ENCODE measurements around the gene NOL11.

Gene NOL11

GRCh38 chr17:67711916-67712315 is 5.8 kb upstream of the NOL11 start:
- in situ Hi-C loops (cut with HindIII; ENCODE audit: low pct_ligation_motif_present, low sequenced_read_pairs) = no loop called here
- no peaks in the 10 kb centered on the region for H3K36me3 ChIP-seq (replicated peaks)
- TF ChIP-seq, protein P1, sequence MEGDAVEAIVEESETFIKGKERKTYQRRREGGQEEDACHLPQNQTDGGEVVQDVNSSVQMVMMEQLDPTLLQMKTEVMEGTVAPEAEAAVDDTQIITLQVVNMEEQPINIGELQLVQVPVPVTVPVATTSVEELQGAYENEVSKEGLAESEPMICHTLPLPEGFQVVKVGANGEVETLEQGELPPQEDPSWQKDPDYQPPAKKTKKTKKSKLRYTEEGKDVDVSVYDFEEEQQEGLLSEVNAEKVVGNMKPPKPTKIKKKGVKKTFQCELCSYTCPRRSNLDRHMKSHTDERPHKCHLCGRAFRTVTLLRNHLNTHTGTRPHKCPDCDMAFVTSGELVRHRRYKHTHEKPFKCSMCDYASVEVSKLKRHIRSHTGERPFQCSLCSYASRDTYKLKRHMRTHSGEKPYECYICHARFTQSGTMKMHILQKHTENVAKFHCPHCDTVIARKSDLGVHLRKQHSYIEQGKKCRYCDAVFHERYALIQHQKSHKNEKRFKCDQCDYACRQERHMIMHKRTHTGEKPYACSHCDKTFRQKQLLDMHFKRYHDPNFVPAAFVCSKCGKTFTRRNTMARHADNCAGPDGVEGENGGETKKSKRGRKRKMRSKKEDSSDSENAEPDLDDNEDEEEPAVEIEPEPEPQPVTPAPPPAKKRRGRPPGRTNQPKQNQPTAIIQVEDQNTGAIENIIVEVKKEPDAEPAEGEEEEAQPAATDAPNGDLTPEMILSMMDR (IDR thresholded peaks at IDR 0.05; ENCODE audit: low read depth, low read length, missing control alignments) = no peak

DNA sequence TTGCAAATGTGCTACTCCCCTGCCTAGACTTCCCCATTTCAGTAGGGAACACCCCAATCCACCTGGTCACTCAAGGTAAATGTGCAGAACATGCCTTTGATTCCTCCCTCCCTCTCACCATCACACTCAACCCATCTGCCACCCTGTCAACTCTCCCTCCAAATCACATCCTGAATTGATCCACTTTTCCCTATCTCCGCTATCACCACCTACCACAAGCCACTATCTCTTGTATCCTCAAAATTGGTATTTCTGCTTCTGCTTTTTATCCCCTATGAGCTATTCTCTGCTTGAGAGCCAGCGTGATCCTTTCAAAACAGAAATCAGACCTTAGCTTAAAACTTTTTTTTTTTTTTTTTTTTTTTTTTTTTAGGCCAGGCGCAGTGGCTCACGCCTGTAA is 5.4 kb upstream of the NOL11 start:
- Histone ChIP-seq H3K4me3 (ENCODE audit: low read depth, low read length) (no peak overlapping the region), H3K27ac (no peak overlapping the region), H3K27me3 (replicated peaks) (no peaks in the 10 kb centered on the region), H3K36me3 (replicated peaks) (no peaks in the 10 kb centered on the region)
- no peak for DNase-seq
- in situ Hi-C loops (cut with HindIII; ENCODE audit: low pct_ligation_motif_present, low sequenced_read_pairs) = no loop called here
- TF ChIP-seq, protein P1 (IDR thresholded peaks at IDR 0.05; ENCODE audit: low read depth, low read length, missing control alignments) = no peak

More at GRCh38 chr17:67711916-67712315, 5.8 kb upstream of the NOL11 start:
- no peak overlapping the region for H3K27ac ChIP-seq
- H3K4me3 ChIP-seq (ENCODE audit: low read depth, low read length) = no peak overlapping the region
- no peaks in the 10 kb centered on the region for H3K27me3 ChIP-seq (replicated peaks)
- no peak for DNase-seq

GRCh38 chr17:67713169-67713568 is 4.6 kb upstream of the NOL11 start:
- no peak overlapping the region for H3K4me3 ChIP-seq (ENCODE audit: low read depth, low read length)
- in situ Hi-C loops (cut with HindIII; ENCODE audit: low pct_ligation_motif_present, low sequenced_read_pairs) = no loop called here
- DNase-seq = no peak
- TF ChIP-seq, protein P1 (IDR thresholded peaks at IDR 0.05; ENCODE audit: low read depth, low read length, missing control alignments) = no peak
- no peaks in the 10 kb centered on the region for H3K27me3 ChIP-seq (replicated peaks)
- H3K36me3 ChIP-seq (replicated peaks) = no peaks in the 10 kb centered on the region
- H3K27ac ChIP-seq = no peak overlapping the region

DNA sequence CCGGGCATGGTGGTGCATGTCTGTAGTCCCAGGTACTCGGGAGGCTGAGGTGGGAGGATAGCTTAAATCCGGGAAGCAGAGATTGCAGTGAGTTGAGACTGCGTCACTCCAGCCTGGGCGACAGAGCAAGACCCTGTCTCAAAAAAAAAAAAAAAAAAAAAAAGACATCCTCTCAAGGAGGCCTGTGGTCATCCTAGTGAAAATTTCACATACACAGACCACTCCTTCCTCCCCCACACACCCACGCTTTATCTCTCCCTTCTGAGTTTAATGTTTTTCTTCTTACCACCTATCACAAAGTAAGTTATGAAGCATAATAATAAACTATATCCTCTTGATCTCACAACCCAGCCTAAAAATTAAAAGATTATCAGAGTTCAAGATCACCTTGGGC is 1.3 kb upstream of the NOL11 start:
- TF ChIP-seq, protein P1 (IDR thresholded peaks at IDR 0.05; ENCODE audit: low read depth, low read length, missing control alignments) = no peak
- no peak for DNase-seq
- Histone ChIP-seq H3K36me3 (replicated peaks) (peaks cover 8% of the 10 kb centered on the region), H3K4me3 (ENCODE audit: low read depth, low read length) (no peak overlapping the region), H3K27me3 (replicated peaks) (no peaks in the 10 kb centered on the region), H3K27ac (no peak overlapping the region)
- in situ Hi-C loops (cut with HindIII; ENCODE audit: low pct_ligation_motif_present, low sequenced_read_pairs) = no loop called here

GRCh38 chr17:67717192-67717623 is 528 bp upstream of the NOL11 start:
- DNase-seq = no peak
- Histone ChIP-seq H3K27ac (peak overlapping the region; percentile 66), H3K27me3 (replicated peaks) (no peaks in the 10 kb centered on the region), H3K4me3 (ENCODE audit: low read depth, low read length) (peak overlapping the region; percentile 99), H3K36me3 (replicated peaks) (peaks cover 16% of the 10 kb centered on the region)
- TF ChIP-seq, protein P1 (IDR thresholded peaks at IDR 0.05; ENCODE audit: low read depth, low read length, missing control alignments) = no peak
- in situ Hi-C loops (cut with HindIII; ENCODE audit: low pct_ligation_motif_present, low sequenced_read_pairs) = no loop called here

GRCh38 chr17:67718325-67718941 is 697 bp downstream of the NOL11 start:
- Histone ChIP-seq H3K4me3 (ENCODE audit: low read depth, low read length) (peak overlapping the region; percentile 99), H3K36me3 (replicated peaks) (peaks cover 20% of the 10 kb centered on the region), H3K27me3 (replicated peaks) (no peaks in the 10 kb centered on the region), H3K27ac (peak overlapping the region; percentile 92)
- TF ChIP-seq, protein P1 (IDR thresholded peaks at IDR 0.05; ENCODE audit: low read depth, low read length, missing control alignments) = no peak
- in situ Hi-C loops (cut with HindIII; ENCODE audit: low pct_ligation_motif_present, low sequenced_read_pairs) = no loop called here
- DNase-seq = peak; percentile 23
